ENCODE measurements around the gene PPID. TPM values are rescaled to one million over a fixed set of nuclear protein-coding genes. Genes with fewer than 3 reads are reported as not detected.

PPID gene
- total RNA-seq, 120 experiments from 2014 or later = 18.4 to 71.3 (median 35.6) TPM

Other genes starting within 250 kb of the PPID start
- gene RXFP1, start 201.5 kb downstream of the PPID start, total RNA-seq = 10 to 100 TPM in 112 of 120 experiments, 1 to 10 TPM in 8; 4.2 to 39.2 (median 22.2) TPM
- gene C4orf46, start 51.5 kb downstream of the PPID start, total RNA-seq = 1 to 10 TPM; 1.2 to 6.3 (median 3.3) TPM
- 10 to 100 TPM; 22.9 to 50.5 (median 35.3) TPM for gene ETFDH, start 51.1 kb downstream of the PPID start, total RNA-seq
- 10 to 100 TPM; 38.5 to 72.7 (median 57.8) TPM for gene FNIP2, start 45.6 kb upstream of the PPID start, total RNA-seq